WI38 (cell line): ENCODE results near the gene KRTAP6-2.

Experiments
- H3K4me3 ChIP-seq: 2 replicates; pipeline ENCODE4 v1.5.1; 2011; ENCODE audit warnings: low read depth, mild to moderate bottlenecking, control low read depth, low read length
- CTCF ChIP-seq: IDR thresholded peaks from 2 replicates; pipeline ENCODE4 v1.5.1; 2012; ENCODE audit warnings: low read depth, mild to moderate bottlenecking, control low read depth, low read length

Gene KRTAP6-2

GRCh38 chr21:30579346-30579745, 19.4 kb downstream of the KRTAP6-2 start:
- no peak overlapping the region for H3K4me3 ChIP-seq
- TF ChIP-seq CTCF, result no peak

GRCh38 chr21:30577766-30578165, 20.9 kb downstream of the KRTAP6-2 start:
- no peak overlapping the region for H3K4me3 ChIP-seq

DNA sequence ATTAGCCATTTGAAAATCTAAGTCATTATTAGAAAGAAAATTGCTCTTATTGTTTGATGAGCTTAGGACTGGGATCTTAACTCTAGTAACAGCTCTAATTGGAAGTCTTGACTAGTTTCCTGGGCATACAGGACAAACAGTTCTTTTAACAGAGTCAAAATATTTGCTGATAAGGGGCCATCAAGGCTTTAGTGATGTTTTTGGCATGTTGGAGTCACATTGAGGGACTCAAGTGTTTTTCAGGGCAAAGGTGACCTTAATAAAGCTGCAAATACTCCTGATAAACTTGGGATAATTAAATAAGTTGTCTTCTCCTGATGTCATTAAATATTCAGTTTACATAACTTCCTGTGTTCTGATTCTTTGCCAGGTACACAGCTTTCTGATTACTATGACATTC, 31.1 kb downstream of the KRTAP6-2 start:
- no peak for TF ChIP-seq CTCF
- no peak overlapping the region for H3K4me3 ChIP-seq

More at GRCh38 chr21:30577766-30578165, 20.9 kb downstream of the KRTAP6-2 start:
- no peak for TF ChIP-seq CTCF

- no peak overlapping the region for H3K4me3 ChIP-seq
- no peak for TF ChIP-seq CTCF
Observed at GRCh38 chr21:30563630-30564029, 35.1 kb downstream of the KRTAP6-2 start.

DNA sequence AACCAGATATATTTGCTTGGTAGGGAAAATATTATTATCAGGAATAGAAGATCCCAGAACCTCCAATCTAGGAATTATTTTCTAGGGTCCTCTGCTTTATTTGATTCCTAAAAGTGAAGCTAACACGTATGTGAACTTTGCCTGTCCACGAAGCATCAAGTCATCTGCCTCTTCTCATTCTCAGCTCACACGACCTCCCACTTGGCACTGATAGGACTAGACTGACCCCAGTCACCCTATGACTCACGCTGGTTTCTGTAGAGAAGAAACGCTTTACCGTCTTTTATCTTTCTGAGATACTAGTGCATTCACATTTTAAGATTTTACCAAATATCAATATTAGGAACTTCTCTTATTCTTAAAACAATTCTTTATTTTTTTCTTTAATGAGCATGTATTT, 35.6 kb downstream of the KRTAP6-2 start:
- H3K4me3 ChIP-seq, result no peak overlapping the region
- TF ChIP-seq CTCF, result no peak

DNA sequence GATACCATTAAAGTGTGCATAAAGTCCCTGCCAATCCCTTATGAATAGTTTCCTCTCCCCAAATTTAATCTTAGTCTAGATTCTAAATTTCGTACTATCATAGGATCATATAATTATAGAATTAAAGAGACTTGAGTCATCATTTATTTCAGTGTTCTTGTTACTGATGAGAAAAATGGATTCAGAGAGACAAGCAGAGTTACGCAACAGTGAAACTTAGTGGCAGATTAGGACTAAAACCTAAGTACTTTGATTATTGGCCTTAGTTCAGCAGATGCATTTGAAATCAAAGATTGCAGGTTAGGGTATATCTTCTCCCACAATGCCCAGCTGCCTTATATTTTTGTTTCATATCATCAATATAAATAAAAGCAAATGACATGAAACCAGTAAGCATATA, 36.7 kb downstream of the KRTAP6-2 start:
- TF ChIP-seq CTCF, result no peak
- no peak overlapping the region for H3K4me3 ChIP-seq

- no peak within 1 kb of the TSS for H3K4me3 ChIP-seq
- no peak for TF ChIP-seq CTCF
Observed at GRCh38 chr21:30561264-30561895, 37.3 kb downstream of the KRTAP6-2 start, which contains the start of gene KRTAP19-7. TSS of gene KRTAP19-7 (minus strand) at chr21:30561314. CDS start at chr21:30561289, 25 bp downstream.
